GF-D8 (cell line): ENCODE measurements around the gene TBPL1.
"Not testable (repeated sequence)": the region's sequence is repeated elsewhere in the genome, so short reads cannot be mapped to it uniquely, and the experiment has no call there.

Experiments used
- DNase-seq: peaks from one replicate; lab custom pipeline; 2025; lab: John Stamatoyannopoulos, UW

The TBPL1 gene

GRCh38 chr6:133953634-133954415, 801 bp downstream of the TBPL1 start:
- no peak for DNase-seq

GRCh38 chr6:133954657-133955576, 1.9 kb downstream of the TBPL1 start:
- DNase-seq = no peak

- no peak for DNase-seq
Measured at GRCh38 chr6:133955582-133956415, 2.8 kb downstream of the TBPL1 start.

GRCh38 chr6:133956416-133957049, 3.5 kb downstream of the TBPL1 start:
- no peak for DNase-seq

GRCh38 chr6:133957227-133957626, 4.2 kb downstream of the TBPL1 start:
- no peak for DNase-seq

- DNase-seq = peak; percentile 48
Measured at GRCh38 chr6:133957780-133958242, 4.8 kb downstream of the TBPL1 start.

- no peak for DNase-seq
Measured at GRCh38 chr6:133958791-133959190, 5.8 kb downstream of the TBPL1 start.

- no peak for DNase-seq
Measured at GRCh38 chr6:133959667-133960368, 6.8 kb downstream of the TBPL1 start.

- no peak for DNase-seq
Measured at GRCh38 chr6:133961831-133962230, 8.8 kb downstream of the TBPL1 start.

GRCh38 chr6:133964052-133964451, 11.0 kb downstream of the TBPL1 start:
- no peak for DNase-seq

- no peak for DNase-seq
Measured at GRCh38 chr6:133964702-133965101, 11.7 kb downstream of the TBPL1 start.

- no peak for DNase-seq
Measured at GRCh38 chr6:133965817-133966360, 12.9 kb downstream of the TBPL1 start.

GRCh38 chr6:133966654-133967329, 13.8 kb downstream of the TBPL1 start:
- DNase-seq = no peak

GRCh38 chr6:133967347-133967746, 14.3 kb downstream of the TBPL1 start:
- DNase-seq = no peak

GRCh38 chr6:133967835-133968234, 14.8 kb downstream of the TBPL1 start:
- DNase-seq = not testable (repeated sequence)

GRCh38 chr6:133969285-133969920, 16.4 kb downstream of the TBPL1 start:
- DNase-seq = no peak

GRCh38 chr6:133969921-133970295, 16.9 kb downstream of the TBPL1 start:
- DNase-seq = no peak

GRCh38 chr6:133971861-133972260, 18.8 kb downstream of the TBPL1 start:
- DNase-seq = no peak

GRCh38 chr6:133972388-133972787, 19.4 kb downstream of the TBPL1 start:
- no peak for DNase-seq
